OCI-LY1 (cell line): ENCODE measurements around the gene FYN.

Experiments used
- H2AFZ ChIP-seq: fragments of 200-600 bp; sonication (generic), shearing (Covaris generic); 2 replicates; pipeline ENCODE4 v1.6.0; 2014; ENCODE audit warnings: antibody characterized with exemption, mild to moderate bottlenecking, low read length
- H3F3A ChIP-seq: fragments of 200-600 bp; sonication (generic), shearing (Covaris generic); 2 replicates; pipeline ENCODE4 v1.6.0; 2014; ENCODE audit warnings: mild to moderate bottlenecking, antibody characterized with exemption, low read length, moderate library complexity; ENCODE audit not compliant: insufficient read depth
- H3K27ac ChIP-seq: fragments of 200-600 bp; sonication (generic); 2 replicates; pipeline ENCODE4 v1.5.1; 2014; ENCODE audit warnings: low read length, mixed run types, mild to moderate bottlenecking, low read depth; ENCODE audit not compliant: poor library complexity, severe bottlenecking
- H3K27me3 ChIP-seq: fragments of 200-600 bp; sonication (generic); 2 replicates; pipeline ENCODE4 v1.6.0; 2014; ENCODE audit warnings: antibody characterized with exemption, mild to moderate bottlenecking, low read length, moderate library complexity; ENCODE audit not compliant: insufficient read depth
- H3K36me3 ChIP-seq: fragments of 200-600 bp; sonication (generic); 2 replicates; pipeline ENCODE4 v1.6.1; 2014; ENCODE audit warnings: mild to moderate bottlenecking, antibody characterized with exemption, low read length, moderate library complexity, mixed read lengths; ENCODE audit not compliant: insufficient read depth
- H3K4me1 ChIP-seq: fragments of 200-600 bp; sonication (generic); 2 replicates; pipeline ENCODE4 v1.5.1; 2014; ENCODE audit warnings: mild to moderate bottlenecking, low read length, moderate library complexity; ENCODE audit not compliant: insufficient read depth, severe bottlenecking
- H3K4me2 ChIP-seq: fragments of 200-600 bp; sonication (generic), shearing (Covaris generic); 2 replicates; pipeline ENCODE4 v1.6.1; 2014; ENCODE audit warnings: low read length
- H3K4me3 ChIP-seq: fragments of 200-600 bp; sonication (generic); 2 replicates; pipeline ENCODE4 v1.5.1; 2014; ENCODE audit warnings: low read length, low read depth, mild to moderate bottlenecking, mixed read lengths; ENCODE audit not compliant: poor library complexity, severe bottlenecking
- H3K79me2 ChIP-seq: fragments of 200-600 bp; shearing (Covaris generic); 2 replicates; pipeline ENCODE4 v1.6.1; 2016; ENCODE audit warnings: mixed run types, low read length, mixed read lengths; ENCODE audit not compliant: insufficient read depth
- H3K9ac ChIP-seq: fragments of 200-600 bp; sonication (generic), shearing (Covaris generic); 2 replicates; pipeline ENCODE4 v1.6.1; 2014; ENCODE audit warnings: mild to moderate bottlenecking, low read length, mixed read lengths
- H3K9me2 ChIP-seq: fragments of 200-600 bp; sonication (generic), shearing (Covaris generic); 2 replicates; pipeline ENCODE4 v1.6.1; 2014; ENCODE audit warnings: low read depth, mild to moderate bottlenecking, low read length, mixed read lengths
- H3K9me3 ChIP-seq: fragments of 200-600 bp; shearing (Covaris generic); 2 replicates; pipeline ENCODE4 v1.6.1; 2014; ENCODE audit warnings: low read length, mixed read lengths
- H4K20me1 ChIP-seq: fragments of 200-600 bp; sonication (generic), shearing (Covaris generic); 2 replicates; pipeline ENCODE4 v1.6.0; 2016; ENCODE audit warnings: mild to moderate bottlenecking, low read length; ENCODE audit not compliant: insufficient read depth
- CTCF ChIP-seq: fragments of 200-600 bp; sonication (generic), shearing (Covaris generic); IDR thresholded peaks from 2 replicates; pipeline ENCODE4 v1.5.1; 2017; ENCODE audit warnings: mild to moderate bottlenecking, antibody characterized with exemption, low read length, moderate library complexity, mixed read lengths
- EZH2 ChIP-seq: fragments of 200-600 bp; sonication (generic), shearing (Covaris generic); IDR thresholded peaks from 2 replicates; pipeline ENCODE4 v1.8.0; 2017; ENCODE audit warnings: borderline replicate concordance, mixed run types, mild to moderate bottlenecking, antibody characterized with exemption, low read length, moderate library complexity, mixed read lengths

FYN gene

GRCh38 chr6:111763381-111763780 lies 109.9 kb downstream of the FYN start:
- no peak overlapping the region for H3K27ac ChIP-seq
- H3K4me1 ChIP-seq, result no peaks in the 10 kb centered on the region
- H3K9me3 ChIP-seq, result no peaks in the 10 kb centered on the region
- H3K36me3 ChIP-seq, result no peaks in the 10 kb centered on the region
- H2AFZ ChIP-seq, result no peak overlapping the region
- H3K27me3 ChIP-seq, result no peaks in the 10 kb centered on the region
- no peaks in the 10 kb centered on the region for H3K79me2 ChIP-seq
- TF ChIP-seq EZH2 (no peak), CTCF (no peak)
- H3K4me3 ChIP-seq, result no peak overlapping the region
- no peaks in the 10 kb centered on the region for H4K20me1 ChIP-seq
- no peaks in the 10 kb centered on the region for H3F3A ChIP-seq
- no peak overlapping the region for H3K9ac ChIP-seq
- no peak overlapping the region for H3K4me2 ChIP-seq
- no peaks in the 10 kb centered on the region for H3K9me2 ChIP-seq

DNA sequence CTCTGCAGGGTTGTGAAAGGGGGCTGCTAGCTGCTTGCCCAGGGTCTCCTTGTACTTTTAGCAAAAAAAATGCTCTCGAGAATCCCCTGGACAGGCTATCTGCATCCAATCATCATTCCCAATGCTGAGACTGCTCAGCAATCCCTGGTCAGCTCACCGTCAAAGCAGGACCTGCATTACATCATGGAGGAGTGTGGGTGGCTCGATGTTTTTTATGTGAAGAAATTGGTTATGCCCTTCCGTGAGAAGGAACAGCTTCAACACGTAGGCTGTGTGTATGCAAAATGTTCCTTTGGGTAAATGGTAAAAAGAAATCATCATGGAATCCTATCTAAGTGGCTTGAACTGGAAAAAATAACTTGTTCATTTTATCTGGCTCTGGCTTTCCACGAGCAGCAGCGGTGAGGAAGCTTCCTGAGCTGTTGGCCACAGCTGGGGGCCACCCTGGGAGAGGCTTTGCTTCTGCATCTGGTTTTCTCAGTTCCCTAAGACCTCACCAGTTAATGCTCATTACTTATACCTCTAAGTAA lies 111.4 kb downstream of the FYN start:
- Histone ChIP-seq H3K4me3 (no peak overlapping the region), H3K4me2 (no peak overlapping the region), H3K4me1 (no peaks in the 10 kb centered on the region), H2AFZ (no peak overlapping the region), H4K20me1 (no peaks in the 10 kb centered on the region), H3K27me3 (no peaks in the 10 kb centered on the region), H3K9me2 (no peaks in the 10 kb centered on the region), H3K9me3 (no peaks in the 10 kb centered on the region), H3K79me2 (no peaks in the 10 kb centered on the region), H3F3A (no peaks in the 10 kb centered on the region), H3K36me3 (no peaks in the 10 kb centered on the region), H3K9ac (no peak overlapping the region), H3K27ac (no peak overlapping the region)
- TF ChIP-seq CTCF (no peak), EZH2 (no peak)

- no peak overlapping the region for H3K9ac ChIP-seq
These were observed 112.0 kb downstream of the FYN start for GRCh38 chr6:111761212-111761611.

More at GRCh38 chr6:111761212-111761611, 112.0 kb downstream of the FYN start:
- no peaks in the 10 kb centered on the region for H3K9me2 ChIP-seq
- H3K27me3 ChIP-seq, result no peaks in the 10 kb centered on the region
- H3K27ac ChIP-seq, result no peak overlapping the region
- no peaks in the 10 kb centered on the region for H4K20me1 ChIP-seq
- H3K79me2 ChIP-seq, result no peaks in the 10 kb centered on the region
- H3F3A ChIP-seq, result no peaks in the 10 kb centered on the region
- no peak overlapping the region for H3K4me3 ChIP-seq
- H3K36me3 ChIP-seq, result no peaks in the 10 kb centered on the region
- no peak overlapping the region for H2AFZ ChIP-seq
- TF ChIP-seq CTCF (no peak), EZH2 (no peak)
- H3K4me1 ChIP-seq, result no peaks in the 10 kb centered on the region
- no peaks in the 10 kb centered on the region for H3K9me3 ChIP-seq
- no peak overlapping the region for H3K4me2 ChIP-seq
